ENCODE measurements around the gene MCHR1. TPM values are rescaled to one million over a fixed set of nuclear protein-coding genes. Genes with fewer than 3 reads are reported as not detected.

Gene MCHR1
- total RNA-seq, 1 experiment from 2014 or later, result not detected

DNA sequence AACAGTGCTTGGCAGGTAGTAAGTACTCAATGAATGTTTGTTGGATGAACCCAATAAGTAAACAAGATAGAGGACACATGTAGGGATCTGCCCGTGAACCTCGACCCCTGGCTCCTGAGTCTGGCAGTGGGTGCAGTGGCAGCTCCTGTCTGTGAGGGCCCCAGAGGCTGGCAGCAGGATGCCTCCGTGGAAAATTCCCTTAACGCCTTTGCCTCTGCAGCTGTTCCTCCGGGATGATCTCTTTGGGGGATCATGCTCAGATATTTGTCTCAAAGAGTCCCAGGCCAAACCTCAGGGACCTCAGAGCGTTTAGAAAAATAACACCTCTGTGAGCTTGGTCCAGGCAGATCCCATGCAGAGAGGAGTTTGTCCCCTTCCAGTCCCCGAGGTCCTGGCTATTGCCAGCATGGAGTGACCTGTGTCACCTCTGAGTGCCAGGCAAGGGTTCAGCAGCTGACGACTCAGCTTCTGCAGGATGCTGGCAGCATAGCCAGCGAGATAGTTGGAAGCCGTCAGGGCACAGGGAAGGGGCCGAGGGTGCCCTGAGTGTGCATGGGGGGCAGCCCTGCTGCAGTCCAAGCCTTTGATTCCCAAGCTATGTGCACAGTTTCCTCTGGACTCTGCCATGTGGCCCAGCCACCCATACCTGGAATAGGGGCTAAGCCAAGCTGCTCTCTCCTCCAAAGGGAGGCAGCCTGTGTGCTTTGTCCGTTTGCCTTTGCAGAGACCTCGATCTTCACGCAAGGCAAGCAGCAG is 613 bp upstream of the MCHR1 start:
- Histone ChIP-seq H3K36me3 (ENCODE audit: control insufficient read depth, insufficient read depth, low read length) (no peaks in the 10 kb centered on the region), H3K4me1 (ENCODE audit: control insufficient read depth, insufficient read depth, low read length) (peaks cover 21% of the 10 kb centered on the region), H3K9me3 (ENCODE audit: control insufficient read depth, insufficient read depth, low read depth, low read length) (no peaks in the 10 kb centered on the region), H3K27ac (ENCODE audit: low read length) (no peak overlapping the region), H3K27me3 (ENCODE audit: control insufficient read depth, insufficient read depth, low read length) (no peaks in the 10 kb centered on the region), H3K4me3 (ENCODE audit: low read depth in 2 of 2, low read length in 2 of 2) (no peak overlapping the region)
- in situ Hi-C loops (cut with HindIII; ENCODE audit: low pct_unique_long_range_greater_than_20kb, low sequenced_read_pairs) (no loop called here), intact Hi-C loops (cut with micrococcal nuclease; ENCODE audit: unreplicated experiment) (no loop called here)
- DNase-seq (ENCODE audit: low read depth, low spot score) (no peak), ATAC-seq (no peak)
- ChIA-PET POLR2A (no interaction called here), CTCF (no interaction called here)
- no TSS peak for BruUV-seq (replicated peaks)
- TF ChIP-seq SIN3A (IDR thresholded peaks at IDR 0.05; ENCODE audit: borderline replicate concordance, insufficient read depth, low read depth, low read length), result no peak

DNA sequence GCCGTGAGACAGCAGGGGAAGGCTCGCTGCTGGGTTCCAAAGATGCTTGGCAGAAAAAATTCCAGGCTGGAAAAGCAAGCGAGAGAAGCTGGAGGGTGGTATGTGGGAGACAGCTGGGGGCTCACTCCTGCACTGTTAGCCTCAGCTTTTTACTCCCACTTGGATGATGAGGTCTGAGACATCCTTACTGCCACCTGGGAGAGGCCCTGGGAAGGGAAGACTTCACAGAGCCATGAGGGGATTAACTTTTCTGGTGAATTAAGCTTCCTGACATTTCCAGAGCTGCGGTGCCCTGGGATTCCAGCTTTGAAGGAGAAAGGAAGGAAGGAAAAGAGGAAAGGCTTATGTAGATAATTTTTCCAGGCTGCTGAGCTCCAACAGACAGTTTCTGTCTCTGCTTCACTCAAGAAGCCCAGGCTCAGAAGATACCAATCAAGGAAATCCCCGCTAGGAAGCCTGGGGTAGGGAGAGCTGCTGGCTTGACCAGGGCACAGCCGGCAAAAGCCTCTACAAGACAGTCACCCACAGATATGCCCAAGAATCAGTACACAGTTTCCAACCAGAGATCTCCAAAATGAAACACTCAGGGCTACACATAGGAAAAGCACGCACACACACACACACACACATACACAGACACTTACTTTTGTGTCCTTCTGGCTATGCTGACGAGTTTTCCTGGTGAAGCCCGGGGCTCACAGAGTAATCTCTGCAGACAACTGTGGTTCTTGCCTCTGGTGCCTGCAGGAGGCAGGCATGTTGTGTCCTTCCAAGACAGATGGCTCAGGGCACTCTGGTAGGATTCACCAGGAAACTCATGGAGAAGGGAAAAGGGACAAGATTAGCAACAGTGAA is 907 bp downstream of the MCHR1 start:
- DNase-seq (ENCODE audit: low read depth, low spot score), result no peak
- in situ Hi-C loops (cut with HindIII; ENCODE audit: low pct_unique_long_range_greater_than_20kb, low sequenced_read_pairs) (no loop called here), intact Hi-C loops (cut with micrococcal nuclease; ENCODE audit: unreplicated experiment) (loop anchor here (5.0 kb wide), 1 partner anchor 77 kb away; no protein-coding TSS in a partner anchor)
- no peak overlapping the region for H3K4me3 ChIP-seq (ENCODE audit: low read depth in 2 of 2, low read length in 2 of 2)
- no peak for ATAC-seq
- H3K4me1 ChIP-seq (ENCODE audit: control insufficient read depth, insufficient read depth, low read length), result peaks cover 21% of the 10 kb centered on the region
- peak overlapping the region; percentile 18; the same call in 1 of the 2 replicates for H3K27ac ChIP-seq (ENCODE audit: low read length)
- ChIA-PET CTCF (interaction anchor here (0.6 to 0.7 kb wide), 2 partner anchors 34 to 198 kb away, joined by 3 to 4 read pairs; no protein-coding TSS in a partner anchor), POLR2A (no interaction called here)
- no TSS peak for BruUV-seq (replicated peaks)
- no peaks in the 10 kb centered on the region for H3K36me3 ChIP-seq (ENCODE audit: control insufficient read depth, insufficient read depth, low read length)
- TF ChIP-seq SIN3A (IDR thresholded peaks at IDR 0.05; ENCODE audit: borderline replicate concordance, insufficient read depth, low read depth, low read length), result no peak
- TF ChIP-seq, protein P1, sequence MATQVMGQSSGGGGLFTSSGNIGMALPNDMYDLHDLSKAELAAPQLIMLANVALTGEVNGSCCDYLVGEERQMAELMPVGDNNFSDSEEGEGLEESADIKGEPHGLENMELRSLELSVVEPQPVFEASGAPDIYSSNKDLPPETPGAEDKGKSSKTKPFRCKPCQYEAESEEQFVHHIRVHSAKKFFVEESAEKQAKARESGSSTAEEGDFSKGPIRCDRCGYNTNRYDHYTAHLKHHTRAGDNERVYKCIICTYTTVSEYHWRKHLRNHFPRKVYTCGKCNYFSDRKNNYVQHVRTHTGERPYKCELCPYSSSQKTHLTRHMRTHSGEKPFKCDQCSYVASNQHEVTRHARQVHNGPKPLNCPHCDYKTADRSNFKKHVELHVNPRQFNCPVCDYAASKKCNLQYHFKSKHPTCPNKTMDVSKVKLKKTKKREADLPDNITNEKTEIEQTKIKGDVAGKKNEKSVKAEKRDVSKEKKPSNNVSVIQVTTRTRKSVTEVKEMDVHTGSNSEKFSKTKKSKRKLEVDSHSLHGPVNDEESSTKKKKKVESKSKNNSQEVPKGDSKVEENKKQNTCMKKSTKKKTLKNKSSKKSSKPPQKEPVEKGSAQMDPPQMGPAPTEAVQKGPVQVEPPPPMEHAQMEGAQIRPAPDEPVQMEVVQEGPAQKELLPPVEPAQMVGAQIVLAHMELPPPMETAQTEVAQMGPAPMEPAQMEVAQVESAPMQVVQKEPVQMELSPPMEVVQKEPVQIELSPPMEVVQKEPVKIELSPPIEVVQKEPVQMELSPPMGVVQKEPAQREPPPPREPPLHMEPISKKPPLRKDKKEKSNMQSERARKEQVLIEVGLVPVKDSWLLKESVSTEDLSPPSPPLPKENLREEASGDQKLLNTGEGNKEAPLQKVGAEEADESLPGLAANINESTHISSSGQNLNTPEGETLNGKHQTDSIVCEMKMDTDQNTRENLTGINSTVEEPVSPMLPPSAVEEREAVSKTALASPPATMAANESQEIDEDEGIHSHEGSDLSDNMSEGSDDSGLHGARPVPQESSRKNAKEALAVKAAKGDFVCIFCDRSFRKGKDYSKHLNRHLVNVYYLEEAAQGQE (IDR thresholded peaks at IDR 0.05; ENCODE audit: insufficient read depth in 1 of 2, low read depth in 2 of 2, low read length in 1 of 2), result no peak
- TF ChIP-seq POLR2AphosphoS5 (IDR thresholded peaks at IDR 0.05; ENCODE audit: low read depth, low read length), result no peak
- TF ChIP-seq TCF7L2 (IDR thresholded peaks at IDR 0.05; ENCODE audit: low read depth, low read length), result no peak
- TF ChIP-seq, protein P2, sequence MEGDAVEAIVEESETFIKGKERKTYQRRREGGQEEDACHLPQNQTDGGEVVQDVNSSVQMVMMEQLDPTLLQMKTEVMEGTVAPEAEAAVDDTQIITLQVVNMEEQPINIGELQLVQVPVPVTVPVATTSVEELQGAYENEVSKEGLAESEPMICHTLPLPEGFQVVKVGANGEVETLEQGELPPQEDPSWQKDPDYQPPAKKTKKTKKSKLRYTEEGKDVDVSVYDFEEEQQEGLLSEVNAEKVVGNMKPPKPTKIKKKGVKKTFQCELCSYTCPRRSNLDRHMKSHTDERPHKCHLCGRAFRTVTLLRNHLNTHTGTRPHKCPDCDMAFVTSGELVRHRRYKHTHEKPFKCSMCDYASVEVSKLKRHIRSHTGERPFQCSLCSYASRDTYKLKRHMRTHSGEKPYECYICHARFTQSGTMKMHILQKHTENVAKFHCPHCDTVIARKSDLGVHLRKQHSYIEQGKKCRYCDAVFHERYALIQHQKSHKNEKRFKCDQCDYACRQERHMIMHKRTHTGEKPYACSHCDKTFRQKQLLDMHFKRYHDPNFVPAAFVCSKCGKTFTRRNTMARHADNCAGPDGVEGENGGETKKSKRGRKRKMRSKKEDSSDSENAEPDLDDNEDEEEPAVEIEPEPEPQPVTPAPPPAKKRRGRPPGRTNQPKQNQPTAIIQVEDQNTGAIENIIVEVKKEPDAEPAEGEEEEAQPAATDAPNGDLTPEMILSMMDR (IDR thresholded peaks at IDR 0.05), result no peak; the same call in 1 of the 2 replicates
- no peaks in the 10 kb centered on the region for H3K9me3 ChIP-seq (ENCODE audit: control insufficient read depth, insufficient read depth, low read depth, low read length)
- H3K27me3 ChIP-seq (ENCODE audit: control insufficient read depth, insufficient read depth, low read length), result no peaks in the 10 kb centered on the region

Data from Panc1 (cell line).